Activated CD8-positive, alpha-beta memory T cell treated with anti-CD3 and anti-CD28 coated beads for 4 hours (primary cell): Measurements from ENCODE around the gene OTOP3.

Experiments used
- DNase-seq, 2 donors: peaks; one replicate each; pipeline ENCODE4 v3.0.0-alpha.2; 2020; ENCODE audit warnings: low read depth in 2 of 2

OTOP3 gene

GRCh38 chr17:74939534-74939933 lies 3.8 kb downstream of the OTOP3 start:
- no peak for DNase-seq

GRCh38 chr17:74941128-74941725 lies 5.5 kb downstream of the OTOP3 start:
- DNase-seq, result no peak

DNA sequence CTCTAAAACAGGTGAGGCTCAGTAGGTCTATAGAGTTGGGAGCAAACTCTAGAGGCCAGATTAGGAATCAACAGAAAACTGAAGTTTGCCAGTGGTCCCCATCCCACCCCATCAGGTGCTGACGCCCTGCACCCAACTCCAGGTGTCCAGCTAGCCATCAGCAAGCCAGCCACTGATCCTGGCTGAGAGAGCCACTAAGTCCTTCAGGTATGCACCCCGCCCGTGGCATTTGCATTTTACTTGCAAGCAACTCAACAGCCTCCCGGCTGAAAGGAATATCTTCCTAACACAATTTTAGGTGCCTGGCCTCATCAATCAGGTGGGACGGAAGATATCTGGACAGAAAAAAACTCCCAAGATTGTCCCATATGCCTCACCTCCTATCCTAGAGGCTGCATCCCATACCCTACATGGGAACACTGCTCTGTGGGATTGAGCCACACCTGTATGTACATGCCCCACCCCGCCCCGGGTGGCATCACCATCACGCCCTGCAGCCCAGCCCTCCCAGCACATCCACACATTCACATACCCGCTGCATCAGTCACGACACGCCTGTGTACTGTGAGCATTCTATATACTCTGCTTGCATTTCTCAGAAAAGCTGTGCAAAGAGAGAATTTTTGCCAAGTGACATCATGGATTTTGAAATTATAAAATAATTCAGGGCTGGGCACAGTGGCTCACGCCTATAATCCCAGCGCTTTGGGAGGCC lies 8.3 kb downstream of the OTOP3 start:
- DNase-seq, result no peak

GRCh38 chr17:74945543-74945942 lies 9.8 kb downstream of the OTOP3 start:
- no peak for DNase-seq

DNA sequence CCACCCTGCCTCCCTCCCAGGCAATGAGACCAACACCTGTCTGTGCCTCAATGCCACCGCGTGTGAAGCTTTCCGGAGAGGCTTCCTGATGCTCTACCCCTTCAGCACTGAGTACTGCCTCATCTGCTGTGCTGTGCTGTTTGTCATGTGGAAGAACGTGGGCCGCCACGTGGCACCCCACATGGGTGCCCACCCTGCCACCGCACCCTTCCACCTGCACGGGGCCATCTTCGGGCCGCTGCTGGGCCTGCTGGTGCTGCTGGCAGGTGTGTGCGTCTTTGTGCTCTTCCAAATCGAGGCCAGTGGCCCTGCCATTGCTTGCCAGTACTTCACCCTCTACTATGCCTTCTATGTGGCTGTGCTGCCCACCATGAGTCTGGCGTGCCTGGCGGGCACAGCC lies 10.9 kb downstream of the OTOP3 start:
- DNase-seq, result no peak

GRCh38 chr17:74947041-74947754 lies 11.5 kb downstream of the OTOP3 start:
- DNase-seq, result no peak

- no peak for DNase-seq
Observed at GRCh38 chr17:74949455-74950115, 13.9 kb downstream of the OTOP3 start.

DNA sequence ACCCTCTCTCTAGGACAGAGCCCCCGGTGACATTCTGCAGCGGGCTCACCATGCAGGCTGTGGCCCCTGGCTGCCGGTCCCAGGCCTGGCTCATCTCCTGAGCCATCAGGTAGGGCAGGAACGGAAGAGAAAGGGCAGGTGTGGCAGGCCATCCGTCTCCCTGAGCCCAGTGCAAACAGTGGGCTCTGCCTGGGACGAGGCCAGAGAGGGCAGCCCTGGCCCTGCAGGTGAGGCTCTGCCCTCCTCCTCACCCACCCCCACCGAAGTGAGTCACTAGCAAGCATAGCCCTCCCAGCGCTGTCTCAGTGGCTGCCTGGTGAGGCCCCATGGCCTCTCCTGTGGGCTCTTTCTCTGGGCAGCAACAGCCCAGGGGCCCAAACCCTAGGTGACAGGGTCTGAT lies 14.5 kb downstream of the OTOP3 start:
- DNase-seq, result no peak

GRCh38 chr17:74951065-74951464 lies 15.4 kb downstream of the OTOP3 start:
- DNase-seq, result no peak

- no peak for DNase-seq
Observed at GRCh38 chr17:74951680-74952421, 16.2 kb downstream of the OTOP3 start.

DNA sequence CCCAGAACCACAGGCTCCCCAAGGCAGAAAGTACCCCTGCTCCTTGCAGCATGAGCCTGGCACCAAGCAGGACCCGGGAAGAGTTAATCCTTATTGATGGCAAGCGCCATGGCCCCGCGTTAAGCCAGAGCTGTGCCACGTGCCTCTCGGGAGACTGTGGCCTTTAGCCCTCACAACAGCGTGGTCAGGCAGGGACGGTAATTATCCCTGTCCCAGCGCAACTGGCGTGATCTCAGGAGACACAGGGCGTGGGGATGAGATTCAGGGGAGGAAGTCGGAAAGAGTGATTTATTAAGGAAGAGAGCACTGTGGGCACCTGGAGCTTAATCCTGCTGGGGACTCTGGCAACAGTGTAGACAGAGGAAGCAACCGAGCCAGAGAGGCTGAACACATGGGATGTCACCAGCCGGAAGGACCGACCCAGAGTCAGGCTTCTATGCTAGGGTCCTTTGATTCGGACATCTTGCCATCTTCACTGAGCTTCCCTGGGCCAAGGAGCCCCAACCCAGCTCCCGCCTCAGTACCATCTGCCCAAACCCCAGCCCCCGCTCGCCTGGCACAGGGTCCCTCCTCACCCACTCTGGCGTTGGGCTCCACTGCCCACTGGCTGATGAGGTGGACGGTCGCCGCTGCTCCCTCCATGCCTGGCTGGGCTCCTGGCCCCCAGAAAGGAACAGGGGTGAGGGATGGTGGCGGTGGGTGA lies 16.9 kb downstream of the OTOP3 start:
- DNase-seq, result no peak

- no peak for DNase-seq
Observed at GRCh38 chr17:74953134-74953687, 17.5 kb downstream of the OTOP3 start.

DNA sequence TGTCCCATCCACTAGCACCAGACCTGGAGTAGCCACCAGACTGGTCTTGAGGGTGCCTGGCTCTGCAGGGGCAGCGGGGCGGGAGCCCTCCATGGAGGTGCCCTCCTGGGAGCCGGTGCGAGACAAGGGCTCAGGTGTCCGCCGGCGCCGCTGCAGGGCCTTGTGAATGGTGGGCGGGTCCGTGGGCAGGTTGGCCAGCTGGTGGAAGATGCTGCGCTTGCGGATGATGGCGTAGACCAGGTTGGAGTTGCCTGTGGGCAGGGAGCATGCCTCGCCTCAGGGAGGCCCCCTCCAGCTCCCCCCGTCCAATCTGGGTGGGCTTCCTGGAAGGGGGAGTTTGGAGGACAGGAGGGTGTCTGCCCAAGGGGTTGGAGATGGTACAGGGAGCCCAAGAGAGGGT lies 18.4 kb downstream of the OTOP3 start:
- no peak for DNase-seq

GRCh38 chr17:74954665-74955421 lies 19.1 kb downstream of the OTOP3 start:
- no peak for DNase-seq

- no peak for DNase-seq
Observed at GRCh38 chr17:74956093-74956492, 20.4 kb downstream of the OTOP3 start.

DNA sequence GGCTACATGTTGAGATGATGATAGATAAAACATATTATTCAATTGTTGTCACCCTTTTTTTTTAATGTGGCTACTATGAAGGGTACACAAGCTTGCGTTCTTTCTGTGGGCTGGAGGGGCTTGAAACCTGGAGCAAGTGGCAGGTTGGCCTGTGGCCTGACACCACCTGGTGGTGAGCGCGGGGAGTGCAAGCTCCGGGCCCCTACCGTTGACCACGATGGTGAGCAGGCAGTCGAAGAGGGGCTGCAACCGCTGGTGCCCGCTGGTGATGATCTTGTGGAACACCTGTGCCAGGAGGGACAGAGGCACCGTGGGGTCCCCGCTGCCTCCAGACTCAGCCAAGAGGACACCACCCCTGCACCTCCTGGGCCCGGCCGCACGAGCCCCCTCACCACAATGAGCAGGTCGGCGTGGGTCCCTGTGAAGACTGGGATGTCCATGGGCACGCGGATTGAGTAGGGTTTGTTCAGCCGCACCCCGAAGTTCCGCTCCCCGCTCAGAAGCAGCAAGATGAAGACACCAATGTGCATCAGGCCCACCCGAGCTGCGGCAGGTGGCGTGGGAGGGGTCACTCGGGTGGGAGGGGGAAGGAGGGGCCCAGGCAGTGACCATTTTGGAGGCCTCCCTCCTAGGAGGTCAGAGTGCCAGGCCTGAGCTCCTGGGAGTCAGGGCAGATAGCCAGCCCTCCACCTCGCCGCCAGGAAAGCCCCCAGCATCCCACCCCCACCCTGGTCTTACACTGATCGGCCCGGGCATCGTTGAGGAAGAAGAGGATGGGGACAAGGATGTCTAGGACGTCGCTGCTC lies 22.4 kb downstream of the OTOP3 start:
- peak; percentile 58 to 63 for DNase-seq

- DNase-seq, result no peak
Observed at GRCh38 chr17:74959826-74960515, 24.3 kb downstream of the OTOP3 start.

GRCh38 chr17:74960570-74961342 lies 25.1 kb downstream of the OTOP3 start:
- DNase-seq, result peak in 1 of 2 donors; percentile 17
